HEK293 (cell line): ENCODE measurements around the gene BZW2.

Experiments used
- EGR2 ChIP-seq: fragments of 450-650 bp; formaldehyde crosslinking; IDR thresholded peaks from 2 replicates; pipeline ENCODE4 v1.5.1; 2016; ENCODE audit warnings: low read depth, missing biosample characterization, missing genetic modification characterization
- HOXD13 ChIP-seq: sonication (generic); formaldehyde crosslinking; IDR thresholded peaks from 2 replicates; pipeline ENCODE4 v1.8.0; 2022; ENCODE audit warnings: missing genetic modification reagents, borderline replicate concordance
- MEIS1 ChIP-seq: sonication (generic); formaldehyde crosslinking; IDR thresholded peaks from 2 replicates; pipeline ENCODE4 v1.8.1; 2022; ENCODE audit warnings: missing genetic modification reagents, mild to moderate bottlenecking, borderline replicate concordance
- OVOL3 ChIP-seq: fragments of 450-650 bp; formaldehyde crosslinking; IDR thresholded peaks from 2 replicates; pipeline ENCODE4 v1.5.1; 2016; ENCODE audit warnings: missing biosample characterization, missing genetic modification characterization
- ZBTB21 ChIP-seq: fragments of 450-650 bp; formaldehyde crosslinking; IDR thresholded peaks from 2 replicates; pipeline ENCODE4 v1.5.1; 2017; ENCODE audit warnings: missing biosample characterization, missing genetic modification characterization
- ZBTB6 ChIP-seq: fragments of 450-650 bp; formaldehyde crosslinking; IDR thresholded peaks from 2 replicates; pipeline ENCODE4 v1.5.1; 2017; ENCODE audit warnings: missing biosample characterization, missing genetic modification characterization
- ZFP69B ChIP-seq: fragments of 450-650 bp; formaldehyde crosslinking; IDR thresholded peaks from 2 replicates; pipeline ENCODE4 v1.5.1; 2016; ENCODE audit warnings: missing biosample characterization, missing genetic modification characterization
- ZNF121 ChIP-seq: fragments of 450-650 bp; formaldehyde crosslinking; IDR thresholded peaks from 2 replicates; pipeline ENCODE4 v1.5.1; 2016; ENCODE audit warnings: missing biosample characterization, missing genetic modification characterization
- ZNF16 ChIP-seq: fragments of 450-650 bp; formaldehyde crosslinking; IDR thresholded peaks from 2 replicates; pipeline ENCODE4 v1.5.1; 2016; ENCODE audit warnings: low read depth, missing biosample characterization, missing genetic modification characterization
- ZNF184 ChIP-seq: fragments of 450-650 bp; IDR thresholded peaks from 2 replicates; pipeline ENCODE4 v1.5.1; 2018; ENCODE audit warnings: missing biosample characterization, mild to moderate bottlenecking, missing genetic modification characterization
- ZNF202 ChIP-seq: fragments of 450-650 bp; formaldehyde crosslinking; IDR thresholded peaks from 2 replicates; pipeline ENCODE4 v1.5.1; 2016; ENCODE audit warnings: missing biosample characterization, missing genetic modification characterization, borderline replicate concordance
- ZNF214 ChIP-seq: fragments of 450-650 bp; formaldehyde crosslinking; IDR thresholded peaks from 2 replicates; pipeline ENCODE4 v1.5.1; 2017; ENCODE audit warnings: missing biosample characterization, mild to moderate bottlenecking, missing genetic modification characterization, borderline replicate concordance
- ZNF48 ChIP-seq: fragments of 450-650 bp; formaldehyde crosslinking; IDR thresholded peaks from 2 replicates; pipeline ENCODE4 v1.5.1; 2016; ENCODE audit warnings: missing biosample characterization, missing genetic modification characterization
- ZNF518A ChIP-seq: fragments of 450-650 bp; formaldehyde crosslinking; conservative IDR thresholded peaks from 2 replicates; pipeline ENCODE4 v1.5.1; 2016; ENCODE audit warnings: low read depth, missing biosample characterization, missing genetic modification characterization
- ZNF558 ChIP-seq: fragments of 450-650 bp; formaldehyde crosslinking; IDR thresholded peaks from 2 replicates; pipeline ENCODE4 v1.5.1; 2016; ENCODE audit warnings: missing biosample characterization, missing genetic modification characterization
- ZNF626 ChIP-seq: fragments of 450-650 bp; sonication (Bioruptor Pico); formaldehyde crosslinking; IDR thresholded peaks from 2 replicates; pipeline ENCODE4 v1.5.1; 2018; ENCODE audit warnings: missing biosample characterization, missing genetic modification characterization, inconsistent platforms
- ZNF747 ChIP-seq: fragments of 450-650 bp; formaldehyde crosslinking; IDR thresholded peaks from 2 replicates; pipeline ENCODE4 v1.5.1; 2016; ENCODE audit warnings: missing biosample characterization, missing genetic modification characterization
- ZNF76 ChIP-seq: fragments of 450-650 bp; formaldehyde crosslinking; IDR thresholded peaks from 2 replicates; pipeline ENCODE4; 2016; ENCODE audit warnings: low read depth, missing biosample characterization, missing genetic modification characterization, borderline replicate concordance
- ZNF768 ChIP-seq: fragments of 450-650 bp; formaldehyde crosslinking; IDR thresholded peaks from 2 replicates; pipeline ENCODE4 v1.5.1; 2018; ENCODE audit warnings: missing biosample characterization, mild to moderate bottlenecking, missing genetic modification characterization
- ZNF837 ChIP-seq: fragments of 450-650 bp; formaldehyde crosslinking; IDR thresholded peaks from 2 replicates; pipeline ENCODE4 v1.5.1; 2016; ENCODE audit warnings: missing biosample characterization, missing genetic modification characterization
- TF ChIP-seq, protein P1 (sequence below): fragments of 450-650 bp; IDR thresholded peaks from 2 replicates; pipeline ENCODE4 v1.5.1; 2018; ENCODE audit warnings: missing biosample characterization, missing genetic modification characterization
- TF ChIP-seq, protein P2 (sequence below): fragments of 450-650 bp; formaldehyde crosslinking; IDR thresholded peaks from 2 replicates; pipeline ENCODE4 v1.5.1; 2016; ENCODE audit warnings: missing biosample characterization, missing genetic modification characterization
- TF ChIP-seq, protein P3 (sequence below): fragments of 450-650 bp; formaldehyde crosslinking; IDR thresholded peaks from 2 replicates; pipeline ENCODE4 v1.5.1; 2016; ENCODE audit warnings: missing biosample characterization, missing genetic modification characterization
- TF ChIP-seq, protein P4 (sequence below): fragments of 450-650 bp; formaldehyde crosslinking; IDR thresholded peaks from 2 replicates; pipeline ENCODE4 v1.5.1; 2016; ENCODE audit warnings: missing biosample characterization, missing genetic modification characterization
- TF ChIP-seq, protein P5 (sequence below): fragments of 450-650 bp; formaldehyde crosslinking; IDR thresholded peaks from 2 replicates; pipeline ENCODE4 v1.5.1; 2016; ENCODE audit warnings: missing biosample characterization, missing genetic modification characterization

Gene BZW2

DNA sequence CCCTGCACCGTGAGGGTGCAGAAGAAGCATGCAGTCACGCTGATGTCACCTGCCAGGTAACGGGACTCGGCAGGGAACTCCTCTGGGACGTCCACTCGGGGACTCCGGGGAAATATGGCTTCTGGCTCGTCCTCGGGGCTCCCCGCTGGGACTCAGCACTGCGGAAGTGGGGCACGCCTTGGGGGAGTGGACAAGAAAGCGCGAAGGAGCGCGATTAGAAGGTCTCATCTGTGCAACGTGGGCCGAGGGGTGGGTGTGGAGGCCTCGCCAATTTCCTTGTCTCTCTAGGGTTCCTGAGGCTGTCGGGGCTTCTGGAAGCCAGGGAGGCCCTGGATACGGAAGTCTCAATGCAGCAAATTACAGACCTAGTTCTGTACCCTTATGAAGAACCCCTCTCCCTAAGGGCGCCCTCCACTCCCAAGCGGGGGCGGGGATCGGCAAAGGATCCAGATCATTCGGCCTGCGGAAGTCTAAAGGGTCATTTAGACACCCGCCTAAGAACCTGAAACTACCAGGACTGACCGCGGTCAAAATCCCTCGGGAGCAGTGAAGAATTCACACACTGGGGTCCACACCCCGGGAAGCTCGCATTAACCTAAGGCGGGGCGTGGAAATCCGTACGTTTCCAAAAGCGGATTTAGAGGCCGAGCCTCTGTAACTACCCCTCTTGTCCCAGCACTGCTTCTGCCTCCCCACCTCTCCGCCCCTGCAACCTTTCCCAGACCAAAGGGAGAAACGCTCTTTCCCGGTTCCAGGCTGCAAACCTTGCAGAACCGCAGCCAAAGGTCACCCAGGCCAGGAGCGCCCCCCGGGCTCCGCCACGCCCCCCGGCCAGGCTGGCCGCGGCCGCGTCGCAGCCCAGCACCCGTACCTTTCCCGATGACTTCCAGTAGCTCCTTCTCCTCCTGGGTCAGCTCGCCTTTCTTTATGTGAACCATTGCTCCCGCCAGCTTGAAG lies 1.1 kb upstream of the BZW2 start (continued):
- TF ChIP-seq ZNF518A (tag by site-specific recombination) (no peak), ZBTB6 (tag by site-specific recombination) (no peak), EGR2 (tag by site-specific recombination) (peak; percentile 68), ZBTB21 (tag by site-specific recombination) (no peak), ZNF76 (tag by site-specific recombination) (no peak; the same call in 1 of the 2 replicates), ZNF837 (tag by site-specific recombination) (no peak), ZNF16 (tag by site-specific recombination) (no peak), ZNF747 (tag by site-specific recombination) (no peak), ZNF121 (tag by site-specific recombination) (no peak), ZNF48 (tag by site-specific recombination) (no peak), ZNF626 (tag by site-specific recombination) (no peak), OVOL3 (tag by site-specific recombination) (no peak), ZNF214 (tag by site-specific recombination) (no peak), ZNF184 (peak; percentile 95), MEIS1 (CRISPR knock-in tag) (no peak), ZNF202 (tag by site-specific recombination) (no peak), HOXD13 (CRISPR knock-in tag) (no peak), ZNF558 (tag by site-specific recombination) (no peak), ZNF768 (tag by site-specific recombination) (no peak), ZFP69B (no peak)
- TF ChIP-seq, protein P1, sequence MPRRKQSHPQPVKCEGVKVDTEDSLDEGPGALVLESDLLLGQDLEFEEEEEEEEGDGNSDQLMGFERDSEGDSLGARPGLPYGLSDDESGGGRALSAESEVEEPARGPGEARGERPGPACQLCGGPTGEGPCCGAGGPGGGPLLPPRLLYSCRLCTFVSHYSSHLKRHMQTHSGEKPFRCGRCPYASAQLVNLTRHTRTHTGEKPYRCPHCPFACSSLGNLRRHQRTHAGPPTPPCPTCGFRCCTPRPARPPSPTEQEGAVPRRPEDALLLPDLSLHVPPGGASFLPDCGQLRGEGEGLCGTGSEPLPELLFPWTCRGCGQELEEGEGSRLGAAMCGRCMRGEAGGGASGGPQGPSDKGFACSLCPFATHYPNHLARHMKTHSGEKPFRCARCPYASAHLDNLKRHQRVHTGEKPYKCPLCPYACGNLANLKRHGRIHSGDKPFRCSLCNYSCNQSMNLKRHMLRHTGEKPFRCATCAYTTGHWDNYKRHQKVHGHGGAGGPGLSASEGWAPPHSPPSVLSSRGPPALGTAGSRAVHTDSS (tag by site-specific recombination) = no peak
- TF ChIP-seq, protein P2, sequence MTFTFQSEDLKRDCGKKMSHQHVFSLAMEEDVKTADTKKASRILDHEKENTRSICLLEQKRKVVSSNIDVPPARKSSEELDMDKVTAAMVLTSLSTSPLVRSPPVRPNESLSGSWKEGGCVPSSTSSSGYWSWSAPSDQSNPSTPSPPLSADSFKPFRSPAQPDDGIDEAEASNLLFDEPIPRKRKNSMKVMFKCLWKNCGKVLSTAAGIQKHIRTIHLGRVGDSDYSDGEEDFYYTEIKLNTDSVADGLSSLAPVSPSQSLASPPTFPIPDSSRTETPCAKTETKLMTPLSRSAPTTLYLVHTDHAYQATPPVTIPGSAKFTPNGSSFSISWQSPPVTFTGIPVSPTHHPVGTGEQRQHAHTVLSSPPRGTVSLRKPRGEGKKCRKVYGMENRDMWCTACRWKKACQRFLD (tag by site-specific recombination) = no peak
- TF ChIP-seq, protein P3, sequence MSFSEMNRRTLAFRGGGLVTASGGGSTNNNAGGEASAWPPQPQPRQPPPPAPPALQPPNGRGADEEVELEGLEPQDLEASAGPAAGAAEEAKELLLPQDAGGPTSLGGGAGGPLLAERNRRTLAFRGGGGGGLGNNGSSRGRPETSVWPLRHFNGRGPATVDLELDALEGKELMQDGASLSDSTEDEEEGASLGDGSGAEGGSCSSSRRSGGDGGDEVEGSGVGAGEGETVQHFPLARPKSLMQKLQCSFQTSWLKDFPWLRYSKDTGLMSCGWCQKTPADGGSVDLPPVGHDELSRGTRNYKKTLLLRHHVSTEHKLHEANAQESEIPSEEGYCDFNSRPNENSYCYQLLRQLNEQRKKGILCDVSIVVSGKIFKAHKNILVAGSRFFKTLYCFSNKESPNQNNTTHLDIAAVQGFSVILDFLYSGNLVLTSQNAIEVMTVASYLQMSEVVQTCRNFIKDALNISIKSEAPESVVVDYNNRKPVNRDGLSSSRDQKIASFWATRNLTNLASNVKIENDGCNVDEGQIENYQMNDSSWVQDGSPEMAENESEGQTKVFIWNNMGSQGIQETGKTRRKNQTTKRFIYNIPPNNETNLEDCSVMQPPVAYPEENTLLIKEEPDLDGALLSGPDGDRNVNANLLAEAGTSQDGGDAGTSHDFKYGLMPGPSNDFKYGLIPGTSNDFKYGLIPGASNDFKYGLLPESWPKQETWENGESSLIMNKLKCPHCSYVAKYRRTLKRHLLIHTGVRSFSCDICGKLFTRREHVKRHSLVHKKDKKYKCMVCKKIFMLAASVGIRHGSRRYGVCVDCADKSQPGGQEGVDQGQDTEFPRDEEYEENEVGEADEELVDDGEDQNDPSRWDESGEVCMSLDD = no peak
- TF ChIP-seq, protein P4, sequence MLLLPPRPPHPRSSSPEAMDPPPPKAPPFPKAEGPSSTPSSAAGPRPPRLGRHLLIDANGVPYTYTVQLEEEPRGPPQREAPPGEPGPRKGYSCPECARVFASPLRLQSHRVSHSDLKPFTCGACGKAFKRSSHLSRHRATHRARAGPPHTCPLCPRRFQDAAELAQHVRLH (tag by site-specific recombination) = no peak
- TF ChIP-seq, protein P5, sequence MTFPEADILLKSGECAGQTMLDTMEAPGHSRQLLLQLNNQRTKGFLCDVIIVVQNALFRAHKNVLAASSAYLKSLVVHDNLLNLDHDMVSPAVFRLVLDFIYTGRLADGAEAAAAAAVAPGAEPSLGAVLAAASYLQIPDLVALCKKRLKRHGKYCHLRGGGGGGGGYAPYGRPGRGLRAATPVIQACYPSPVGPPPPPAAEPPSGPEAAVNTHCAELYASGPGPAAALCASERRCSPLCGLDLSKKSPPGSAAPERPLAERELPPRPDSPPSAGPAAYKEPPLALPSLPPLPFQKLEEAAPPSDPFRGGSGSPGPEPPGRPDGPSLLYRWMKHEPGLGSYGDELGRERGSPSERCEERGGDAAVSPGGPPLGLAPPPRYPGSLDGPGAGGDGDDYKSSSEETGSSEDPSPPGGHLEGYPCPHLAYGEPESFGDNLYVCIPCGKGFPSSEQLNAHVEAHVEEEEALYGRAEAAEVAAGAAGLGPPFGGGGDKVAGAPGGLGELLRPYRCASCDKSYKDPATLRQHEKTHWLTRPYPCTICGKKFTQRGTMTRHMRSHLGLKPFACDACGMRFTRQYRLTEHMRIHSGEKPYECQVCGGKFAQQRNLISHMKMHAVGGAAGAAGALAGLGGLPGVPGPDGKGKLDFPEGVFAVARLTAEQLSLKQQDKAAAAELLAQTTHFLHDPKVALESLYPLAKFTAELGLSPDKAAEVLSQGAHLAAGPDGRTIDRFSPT (tag by site-specific recombination) = peak; percentile 57; the same call in 1 of the 2 replicates
